MCF 10A (cell line): ENCODE results near the gene RRBP1. TPM values are rescaled to one million over a fixed set of nuclear protein-coding genes. Genes with fewer than 3 reads are reported as not detected.

Experiments used
- BruUV-seq: library from RNA; stranded (reverse); fragments of 400-500 nt; replicated peaks from 2 replicates; lab custom pipeline; 2021; lab: Mats Ljungman, UMichigan
- CTCF ChIA-PET: fragments of 300-600 bp; sonication (Branson Sonifier 250); formaldehyde crosslinking; extraction: SDS; loops from one replicate; lab custom pipeline; 2021; ENCODE audit warnings: antibody characterized with exemption, inconsistent platforms; lab: Yijun Ruan, JAX
- POLR2A ChIA-PET: fragments of 300-600, 350-650 bp; sonication (Branson Sonifier 250); formaldehyde crosslinking; extraction: SDS; loops from one replicate; lab custom pipeline; 2020; ENCODE audit warnings: antibody characterized with exemption, inconsistent platforms; lab: Yijun Ruan, JAX
- DNase-seq: peaks from one replicate; pipeline ENCODE4 v3.0.0-alpha.2; 2018; ENCODE audit not compliant: unreplicated experiment
- H3K27ac Mint-ChIP-seq: one replicate; pipeline ENCODE4 v1.8.0; 2022; ENCODE audit warnings: mild to moderate bottlenecking, low read depth, mixed read lengths; ENCODE audit not compliant: unreplicated experiment
- H3K27me3 Mint-ChIP-seq: one replicate; pipeline ENCODE4 v1.8.0; 2022; ENCODE audit warnings: mixed read lengths; ENCODE audit not compliant: insufficient read depth, unreplicated experiment
- H3K36me3 Mint-ChIP-seq: one replicate; pipeline ENCODE4 v1.8.0; 2022; ENCODE audit warnings: mild to moderate bottlenecking, moderate library complexity, mixed read lengths; ENCODE audit not compliant: insufficient read depth, unreplicated experiment
- H3K4me1 Mint-ChIP-seq: one replicate; pipeline ENCODE4 v1.8.0; 2022; ENCODE audit warnings: mixed read lengths; ENCODE audit not compliant: insufficient read depth, unreplicated experiment
- H3K4me3 Mint-ChIP-seq: one replicate; pipeline ENCODE4 v1.8.0; 2022; ENCODE audit warnings: mild to moderate bottlenecking, moderate library complexity, mixed read lengths; ENCODE audit not compliant: unreplicated experiment
- H3K9me3 Mint-ChIP-seq: one replicate; pipeline ENCODE4 v1.8.0; 2022; ENCODE audit warnings: mixed read lengths; ENCODE audit not compliant: unreplicated experiment
- intact Hi-C: fragments of 100-400 bp; cut with micrococcal nuclease; formaldehyde crosslinking; loops from 2 replicates; pipeline ENCODE4 v1.14.1; 2022
- total RNA-seq: library from RNA; stranded (reverse); gene quantifications from 2 replicates; pipeline ENCODE4 v1.2.3, GENCODE V29; 2022
- TF ChIP-seq, protein P1 (sequence below): fragments of 200-600 bp; IDR thresholded peaks from one replicate; pipeline ENCODE4 v1.8.0; 2022; ENCODE audit warnings: antibody characterized with exemption, mild to moderate bottlenecking; ENCODE audit not compliant: unreplicated experiment

RRBP1 gene
- total RNA-seq, 1 experiment from 2014 or later: 203 TPM

- BruUV-seq: no TSS peak
- no peak overlapping the region for H3K4me3 Mint-ChIP-seq
- H3K9me3 Mint-ChIP-seq: no peaks in the 10 kb centered on the region
- H3K27ac Mint-ChIP-seq: peak overlapping the region; percentile 57
- DNase-seq: no peak
- H3K27me3 Mint-ChIP-seq: no peaks in the 10 kb centered on the region
- TF ChIP-seq, protein P1, sequence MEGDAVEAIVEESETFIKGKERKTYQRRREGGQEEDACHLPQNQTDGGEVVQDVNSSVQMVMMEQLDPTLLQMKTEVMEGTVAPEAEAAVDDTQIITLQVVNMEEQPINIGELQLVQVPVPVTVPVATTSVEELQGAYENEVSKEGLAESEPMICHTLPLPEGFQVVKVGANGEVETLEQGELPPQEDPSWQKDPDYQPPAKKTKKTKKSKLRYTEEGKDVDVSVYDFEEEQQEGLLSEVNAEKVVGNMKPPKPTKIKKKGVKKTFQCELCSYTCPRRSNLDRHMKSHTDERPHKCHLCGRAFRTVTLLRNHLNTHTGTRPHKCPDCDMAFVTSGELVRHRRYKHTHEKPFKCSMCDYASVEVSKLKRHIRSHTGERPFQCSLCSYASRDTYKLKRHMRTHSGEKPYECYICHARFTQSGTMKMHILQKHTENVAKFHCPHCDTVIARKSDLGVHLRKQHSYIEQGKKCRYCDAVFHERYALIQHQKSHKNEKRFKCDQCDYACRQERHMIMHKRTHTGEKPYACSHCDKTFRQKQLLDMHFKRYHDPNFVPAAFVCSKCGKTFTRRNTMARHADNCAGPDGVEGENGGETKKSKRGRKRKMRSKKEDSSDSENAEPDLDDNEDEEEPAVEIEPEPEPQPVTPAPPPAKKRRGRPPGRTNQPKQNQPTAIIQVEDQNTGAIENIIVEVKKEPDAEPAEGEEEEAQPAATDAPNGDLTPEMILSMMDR: no peak
- ChIA-PET CTCF (interaction anchor here (0.9 to 5.2 kb wide), 3 partner anchors 11 to 255 kb away, joined by 3 to 24 read pairs (median 7); no protein-coding TSS in a partner anchor), POLR2A (no interaction called here)
- peaks cover 25% of the 10 kb centered on the region for H3K36me3 Mint-ChIP-seq
- intact Hi-C loops: no loop called here
- no peaks in the 10 kb centered on the region for H3K4me1 Mint-ChIP-seq
These were observed 37.6 kb downstream of the RRBP1 start for GRCh38 chr20:17644451-17644850.

DNA sequence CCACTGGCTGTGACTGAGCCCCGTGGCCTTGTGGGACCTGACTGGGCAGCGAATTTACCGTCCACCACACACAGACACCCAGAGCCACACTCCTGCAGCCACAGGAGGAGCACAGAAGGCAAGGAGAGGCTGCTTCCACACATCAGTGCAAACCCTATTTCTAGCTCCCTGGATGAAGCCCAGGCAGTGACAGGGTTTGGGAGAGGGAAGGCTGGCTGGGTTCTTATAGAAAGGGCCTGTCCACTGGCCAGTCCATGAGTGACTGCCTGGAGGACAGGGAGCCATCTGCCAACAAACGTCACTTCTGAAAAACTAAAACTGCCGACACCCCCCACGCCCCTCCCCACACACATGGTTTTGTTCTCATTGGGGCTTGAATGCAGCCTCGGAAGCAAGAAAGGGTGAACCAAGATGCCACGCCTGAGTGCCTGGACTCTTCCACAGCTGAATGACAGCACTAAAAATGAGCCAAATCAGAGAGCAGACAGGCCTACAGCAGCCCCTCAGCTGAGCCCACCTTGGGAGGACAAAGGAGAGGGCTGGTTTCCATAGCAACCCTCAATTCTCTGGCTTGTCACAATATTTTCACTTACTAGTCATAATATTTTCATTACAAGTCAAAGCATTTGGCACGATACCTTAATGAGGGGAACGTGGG, 38.4 kb downstream of the RRBP1 start:
- BruUV-seq: no TSS peak
- TF ChIP-seq, protein P1: no peak
- Mint-ChIP-seq H3K9me3 (no peaks in the 10 kb centered on the region), H3K27me3 (no peaks in the 10 kb centered on the region), H3K4me3 (no peak overlapping the region), H3K27ac (no peak overlapping the region), H3K4me1 (no peaks in the 10 kb centered on the region), H3K36me3 (peaks cover 25% of the 10 kb centered on the region)
- ChIA-PET POLR2A (no interaction called here), CTCF (interaction anchor here (0.7 to 5.2 kb wide), 7 partner anchors 8 to 352 kb away, joined by 3 to 24 read pairs (median 4); no protein-coding TSS in a partner anchor)
- no peak for DNase-seq
- intact Hi-C loops: no loop called here

GRCh38 chr20:17642404-17643269, 39.4 kb downstream of the RRBP1 start:
- intact Hi-C loops: no loop called here
- CTCF ChIA-PET: interaction anchor here (0.6 to 5.2 kb wide), 11 partner anchors 8 to 353 kb away, joined by 3 to 24 read pairs (median 4); no protein-coding TSS in a partner anchor

More at GRCh38 chr20:17642404-17643269, 39.4 kb downstream of the RRBP1 start:
- no peak overlapping the region for H3K27ac Mint-ChIP-seq
- peaks cover 27% of the 10 kb centered on the region for H3K36me3 Mint-ChIP-seq
- BruUV-seq: no TSS peak
- POLR2A ChIA-PET: no interaction called here
- TF ChIP-seq, protein P1: no peak
- no peaks in the 10 kb centered on the region for H3K9me3 Mint-ChIP-seq
- H3K27me3 Mint-ChIP-seq: no peaks in the 10 kb centered on the region
- no peaks in the 10 kb centered on the region for H3K4me1 Mint-ChIP-seq
- DNase-seq: no peak
- no peak overlapping the region for H3K4me3 Mint-ChIP-seq
